IPS-15b (cell line): ENCODE data around the gene HTRA3.

Experiments used
- H3K27me3 ChIP-seq: one replicate; pipeline ENCODE4 v1.6.1; 2013; ENCODE audit warnings: low read length; ENCODE audit not compliant: control insufficient read depth, insufficient read depth
- H3K36me3 ChIP-seq: one replicate; pipeline ENCODE4 v1.6.1; 2013; ENCODE audit warnings: low read length; ENCODE audit not compliant: control insufficient read depth, insufficient read depth
- H3K4me1 ChIP-seq: one replicate; pipeline ENCODE4 v1.6.1; 2013; ENCODE audit warnings: mild to moderate bottlenecking, low read length; ENCODE audit not compliant: control insufficient read depth, insufficient read depth
- H3K4me3 ChIP-seq: one replicate; pipeline ENCODE4 v1.5.1; 2013; ENCODE audit warnings: low read depth, low read length
- H3K9ac ChIP-seq: one replicate; pipeline ENCODE4 v1.6.1; 2013; ENCODE audit warnings: low read depth, mild to moderate bottlenecking, low read length
- H3K9me3 ChIP-seq: one replicate; pipeline ENCODE4 v1.6.1; 2013; ENCODE audit warnings: mild to moderate bottlenecking, low read length; ENCODE audit not compliant: control insufficient read depth, insufficient read depth

HTRA3 gene

GRCh38 chr4:8282134-8282641 lies 12.6 kb downstream of the HTRA3 start:
- Histone ChIP-seq H3K9ac (no peak overlapping the region), H3K4me1 (no peaks in the 10 kb centered on the region), H3K36me3 (no peaks in the 10 kb centered on the region), H3K27me3 (no peaks in the 10 kb centered on the region), H3K9me3 (no peaks in the 10 kb centered on the region), H3K4me3 (no peak overlapping the region)

- Histone ChIP-seq H3K4me3 (no peak overlapping the region), H3K27me3 (no peaks in the 10 kb centered on the region), H3K9ac (no peak overlapping the region), H3K36me3 (no peaks in the 10 kb centered on the region), H3K9me3 (no peaks in the 10 kb centered on the region), H3K4me1 (no peaks in the 10 kb centered on the region)
Observed at GRCh38 chr4:8282742-8283141, 13.2 kb downstream of the HTRA3 start.

- Histone ChIP-seq H3K9ac (no peak overlapping the region), H3K9me3 (no peaks in the 10 kb centered on the region), H3K4me3 (no peak overlapping the region), H3K27me3 (no peaks in the 10 kb centered on the region), H3K4me1 (no peaks in the 10 kb centered on the region), H3K36me3 (no peaks in the 10 kb centered on the region)
Observed at GRCh38 chr4:8283161-8283560, 13.6 kb downstream of the HTRA3 start.

GRCh38 chr4:8283631-8284121 lies 14.1 kb downstream of the HTRA3 start:
- Histone ChIP-seq H3K36me3 (no peaks in the 10 kb centered on the region), H3K9me3 (no peaks in the 10 kb centered on the region), H3K9ac (no peak overlapping the region), H3K27me3 (no peaks in the 10 kb centered on the region), H3K4me3 (no peak overlapping the region), H3K4me1 (no peaks in the 10 kb centered on the region)

- no peak overlapping the region for H3K9ac ChIP-seq
- no peaks in the 10 kb centered on the region for H3K36me3 ChIP-seq
- H3K4me1 ChIP-seq, result no peaks in the 10 kb centered on the region
- no peaks in the 10 kb centered on the region for H3K9me3 ChIP-seq
- H3K27me3 ChIP-seq, result no peaks in the 10 kb centered on the region
- no peak overlapping the region for H3K4me3 ChIP-seq
Observed at GRCh38 chr4:8284391-8284790, 14.8 kb downstream of the HTRA3 start.

GRCh38 chr4:8285143-8285975 lies 15.8 kb downstream of the HTRA3 start:
- Histone ChIP-seq H3K27me3 (no peaks in the 10 kb centered on the region), H3K4me3 (no peak overlapping the region), H3K4me1 (no peaks in the 10 kb centered on the region), H3K9ac (no peak overlapping the region), H3K9me3 (no peaks in the 10 kb centered on the region), H3K36me3 (peaks cover 3% of the 10 kb centered on the region)

- Histone ChIP-seq H3K36me3 (peaks cover 3% of the 10 kb centered on the region), H3K27me3 (no peaks in the 10 kb centered on the region), H3K4me1 (no peaks in the 10 kb centered on the region), H3K9ac (no peak overlapping the region), H3K9me3 (no peaks in the 10 kb centered on the region), H3K4me3 (no peak overlapping the region)
Observed at GRCh38 chr4:8285976-8286718, 16.6 kb downstream of the HTRA3 start.

GRCh38 chr4:8286719-8287342 lies 17.3 kb downstream of the HTRA3 start:
- Histone ChIP-seq H3K9ac (no peak overlapping the region), H3K36me3 (peaks cover 3% of the 10 kb centered on the region)

GRCh38 chr4:8287343-8288280 lies 18.1 kb downstream of the HTRA3 start:
- Histone ChIP-seq H3K9ac (no peak overlapping the region), H3K27me3 (no peaks in the 10 kb centered on the region), H3K9me3 (no peaks in the 10 kb centered on the region), H3K4me3 (no peak overlapping the region), H3K4me1 (no peaks in the 10 kb centered on the region), H3K36me3 (peaks cover 3% of the 10 kb centered on the region)

More at GRCh38 chr4:8286719-8287342, 17.3 kb downstream of the HTRA3 start:
- no peaks in the 10 kb centered on the region for H3K9me3 ChIP-seq
- no peaks in the 10 kb centered on the region for H3K4me1 ChIP-seq
- no peak overlapping the region for H3K4me3 ChIP-seq
- no peaks in the 10 kb centered on the region for H3K27me3 ChIP-seq

- no peak overlapping the region for H3K9ac ChIP-seq
- H3K9me3 ChIP-seq, result no peaks in the 10 kb centered on the region
Observed at GRCh38 chr4:8289151-8289750, 19.7 kb downstream of the HTRA3 start.

More at GRCh38 chr4:8289151-8289750, 19.7 kb downstream of the HTRA3 start:
- Histone ChIP-seq H3K36me3 (peaks cover 3% of the 10 kb centered on the region), H3K4me3 (no peak overlapping the region), H3K4me1 (no peaks in the 10 kb centered on the region), H3K27me3 (no peaks in the 10 kb centered on the region)
